Measurements from ENCODE around the gene ORC5. TPM values are rescaled to one million over a fixed set of nuclear protein-coding genes. Genes with fewer than 3 reads are reported as not detected.
A peak's percentile ranks its signal among the peaks of the same experiment; 100 is the strongest.

Gene ORC5
- total and polyA plus RNA-seq, 2 of the 13 experiments (the other 11 are each of a cell fraction or from before 2014, with no cell fraction given) = 4.8 to 18.8 TPM

GRCh38 chr7:104231054-104232046 lies 23.5 kb upstream of the ORC5 start (continued):
- TF ChIP-seq PRDM15 (CRISPR knock-in tag; IDR thresholded peaks at IDR 0.05) = no peak
- no peak for TF ChIP-seq KDM4B (CRISPR knock-in tag; IDR thresholded peaks at IDR 0.05)
- no peak for TF ChIP-seq HDAC1 (CRISPR knock-in tag; IDR thresholded peaks at IDR 0.05)
- TF ChIP-seq MYNN (CRISPR knock-in tag; IDR thresholded peaks at IDR 0.05; ENCODE audit: low read depth) = no peak
- peak; percentile 89 for TF ChIP-seq CTCF (CRISPR knock-in tag; IDR thresholded peaks at IDR 0.05)

Measured in HepG2 (cell line).